K562 (cell line): Measurements from ENCODE around the gene APBA2. TPM values are rescaled to one million over a fixed set of nuclear protein-coding genes. Genes with fewer than 3 reads are reported as not detected.

Experiments used
- ATAC-seq: fragments of 200-7000 bp; cut with Tn5 transposase; 3 replicates; pipeline ENCODE4 v1.9.1; 2020; ENCODE audit warnings: moderate library complexity
- BruUV-seq: library from RNA; stranded (reverse); fragments of 400-500 nt; replicated peaks from 2 replicates; lab custom pipeline; 2021; lab: Mats Ljungman, UMichigan
- CTCF ChIA-PET: fragments of 300-600 bp; formaldehyde crosslinking; extraction: SDS; loops from one replicate; lab custom pipeline; 2021; ENCODE audit warnings: low intra/inter-chr PET ratio; lab: Yijun Ruan, JAX
- POLR2A ChIA-PET: fragments of 300-600, 350-650 bp; sonication (Branson Sonifier 250); formaldehyde crosslinking; extraction: SDS; loops from one replicate; lab custom pipeline; 2021; ENCODE audit warnings: antibody characterized with exemption, inconsistent platforms; lab: Yijun Ruan, JAX
- DNase-seq, 4 experiments: peaks; one replicate each; pipeline versions ENCODE4 v3.0.0 to v3.0.0-alpha.2; 2011 to 2018; ENCODE audit warnings: low spot score in 3 of 4, mixed read lengths in 3 of 4; ENCODE audit errors: extremely low read depth in 1 of 4
- FAIRE-seq: peaks from 2 replicates; lab custom pipeline; 2011; peaks lifted over from hg19 to GRCh38; lab: Jason Lieb, UNC
- H2AFZ ChIP-seq: 2 replicates; pipeline ENCODE4 v1.6.0; 2011; ENCODE audit warnings: low read depth, low read length, control low read depth, inconsistent platforms
- H3K27ac ChIP-seq: fragments of 200-600 bp; 3 replicates; pipeline ENCODE4 v1.8.0; 2011; ENCODE audit warnings: low read depth, mild to moderate bottlenecking, control low read depth, inconsistent platforms, low read length, moderate library complexity, mixed read lengths; ENCODE audit errors: extremely low read depth
- H3K27me3 ChIP-seq, 2 experiments: fragments of 300-600 bp in 1 of 2; 2 replicates in 1 of 2; 3 replicates in 1 of 2; pipeline versions ENCODE4 v1.6.0 to v1.8.0; 2011; ENCODE audit warnings: inconsistent platforms in 2 of 2, low read length in 2 of 2, mild to moderate bottlenecking in 1 of 2, mixed read lengths in 1 of 2, moderate library complexity in 1 of 2; ENCODE audit not compliant: control insufficient read depth in 2 of 2, insufficient read depth in 2 of 2
- H3K36me3 ChIP-seq: fragments of 300-600 bp; 3 replicates; pipeline ENCODE4 v1.8.0; 2011; ENCODE audit warnings: mild to moderate bottlenecking, low read length, inconsistent platforms; ENCODE audit not compliant: control insufficient read depth, insufficient read depth
- H3K4me1 ChIP-seq, 2 experiments: fragments of 200-600 bp in 1 of 2; replicated peaks in 1 of 2; 2 replicates in 1 of 2; 3 replicates in 1 of 2; pipeline versions ENCODE4 v1.5.1 to v1.8.0; 2011; ENCODE audit warnings: inconsistent platforms in 2 of 2, low read length in 2 of 2, mild to moderate bottlenecking in 1 of 2, mixed read lengths in 1 of 2, moderate library complexity in 1 of 2; ENCODE audit not compliant: control insufficient read depth in 2 of 2, insufficient read depth in 2 of 2
- H3K4me2 ChIP-seq: 2 replicates; pipeline ENCODE4 v1.6.1; 2011; ENCODE audit warnings: low read length, control low read depth, inconsistent platforms, mixed read lengths; ENCODE audit not compliant: insufficient read depth
- H3K4me3 ChIP-seq: fragments of 200-600 bp; sonication (generic), shearing (Covaris generic); 2 replicates; pipeline ENCODE4 v1.5.1; 2016; ENCODE audit warnings: control low read depth, inconsistent platforms
- H3K79me2 ChIP-seq: fragments of 200-600 bp; 3 replicates; pipeline ENCODE4 v1.8.0; 2011; ENCODE audit warnings: low read length, inconsistent platforms; ENCODE audit not compliant: control insufficient read depth, insufficient read depth
- H3K9ac ChIP-seq, 2 experiments: 2 replicates each; pipeline versions ENCODE4 v1.6.0 to v1.6.1; 2011; ENCODE audit warnings: low read depth in 2 of 2, low read length in 2 of 2, control low read depth in 1 of 2, inconsistent platforms in 1 of 2, mild to moderate bottlenecking in 1 of 2, mixed read lengths in 1 of 2; ENCODE audit not compliant: insufficient read depth in 1 of 2
- H3K9me1 ChIP-seq: one replicate; pipeline ENCODE4 v1.6.0; 2011; ENCODE audit warnings: inconsistent platforms, mild to moderate bottlenecking, low read length, moderate library complexity; ENCODE audit not compliant: control insufficient read depth, insufficient read depth
- H3K9me3 ChIP-seq: replicated peaks from 2 replicates; pipeline ENCODE4 v1.5.1; 2011; ENCODE audit warnings: low read depth, low read length, inconsistent platforms; ENCODE audit not compliant: control insufficient read depth, insufficient read depth
- H4K20me1 ChIP-seq: replicated peaks from 2 replicates; pipeline ENCODE4 v1.6.1; 2011; ENCODE audit warnings: low read length, inconsistent platforms, mixed read lengths; ENCODE audit not compliant: control insufficient read depth, insufficient read depth
- AFF1 ChIP-seq, 2 experiments: fragments of 450-650 bp; IDR thresholded peaks; 2 replicates each; pipeline ENCODE4 v1.6.1; 2018; ENCODE audit warnings: mild to moderate bottlenecking in 2 of 2, low read depth in 1 of 2; ENCODE audit not compliant: partially characterized antibody in 2 of 2
- CHCHD3 ChIP-seq: fragments of 250-450 bp; sonication (Bioruptor Pico); IDR thresholded peaks from 2 replicates; pipeline ENCODE4 v2.1.2; 2022; ENCODE audit warnings: mild to moderate bottlenecking
- CXXC5 ChIP-seq: fragments of 250-450 bp; sonication (Bioruptor Pico); IDR thresholded peaks from 2 replicates; pipeline ENCODE4 v1.8.0; 2022; ENCODE audit warnings: inconsistent platforms, mild to moderate bottlenecking, moderate library complexity
- ESRRA ChIP-seq: fragments of 450-650 bp; IDR thresholded peaks from 2 replicates; pipeline ENCODE4 v1.6.1; 2014; ENCODE audit warnings: low read depth, mild to moderate bottlenecking, moderate library complexity, borderline replicate concordance
- FOXJ2 ChIP-seq: fragments of 200-800 bp; sonication (Bioruptor generic); IDR thresholded peaks from 2 replicates; pipeline ENCODE4 v1.6.1; 2016; ENCODE audit warnings: missing genetic modification characterization, missing compliant biosample characterization
- KLF1 ChIP-seq: fragments of 450-650 bp; IDR thresholded peaks from 2 replicates; pipeline ENCODE4 v1.6.1; 2016; ENCODE audit warnings: missing genetic modification characterization, missing compliant biosample characterization
- MECOM ChIP-seq: fragments of 250-450 bp; sonication (Bioruptor Pico); IDR thresholded peaks from 2 replicates; pipeline ENCODE4 v1.8.0; 2022; ENCODE audit warnings: inconsistent platforms
- PHTF2 ChIP-seq: fragments of 250-450 bp; sonication (Bioruptor Pico); IDR thresholded peaks from 2 replicates; pipeline ENCODE4 v1.5.0; 2021; ENCODE audit warnings: mild to moderate bottlenecking
- POLR2AphosphoS2 ChIP-seq: IDR thresholded peaks from 2 replicates; pipeline ENCODE4 v1.6.1; 2012; ENCODE audit warnings: low read length, improper control_type of control experiment
- SIN3A ChIP-seq, 2 experiments: fragments of 150-350 bp in 1 of 2; IDR thresholded peaks; 2 replicates each; pipeline ENCODE4 v1.6.1; 2011 to 2016; ENCODE audit warnings: borderline replicate concordance in 2 of 2, low read depth in 2 of 2, low read length in 2 of 2, mild to moderate bottlenecking in 2 of 2, moderate library complexity in 2 of 2; ENCODE audit not compliant: control insufficient read depth in 1 of 2
- ZZZ3 ChIP-seq: fragments of 450-650 bp; IDR thresholded peaks from 2 replicates; pipeline ENCODE4 v1.6.1; 2016; ENCODE audit warnings: antibody characterized with exemption, mild to moderate bottlenecking, moderate library complexity
- WGBS: fragments of 100-300 bp; shearing (Covaris generic); methylation state at CpG from one replicate; pipeline ENCODE4 v1.1.6; 2016; ENCODE audit warnings: low coverage, mixed read lengths; ENCODE audit not compliant: insufficient coverage; ENCODE audit errors: missing lambda C conversion rate; 5-methylcytosine and 5-hydroxymethylcytosine counted together
- in situ Hi-C: fragments of 300-500 bp; cut with MboI; formaldehyde crosslinking; loops from 4 replicates; pipeline ENCODE4 v1.15.0; 2018; ENCODE audit warnings: inconsistent platforms, mixed read lengths
- intact Hi-C: fragments of 100-400 bp; cut with micrococcal nuclease; formaldehyde crosslinking; loops from 2 replicates; pipeline ENCODE4 v1.14.2; 2022
- polyA plus RNA-seq, 8 experiments: library from polyadenylated mRNA; depleted of rRNA in 4 of 8; stranded (reverse) in 5 of 8; unstranded in 3 of 8; fragments of >200 nt; fragmentation: Nextera tagmentation in 2 of 8; fragmentation: Illumina TruSeq in 1 of 8; extraction: Ambion mirVana in 2 of 8; extraction: Trizol in 1 of 8; gene quantifications; 2 replicates each; pipeline versions ENCODE4 v1.2.1 to v1.2.3, GENCODE V29; 2011 to 2014; ENCODE audit warnings: inconsistent platforms in 1 of 8, missing spikeins in 1 of 8
- total RNA-seq, 7 experiments: library from RNA; depleted of rRNA in 6 of 7; stranded (reverse); fragments of >200 nt in 6 of 7; fragmentation: Illumina TruSeq in 2 of 7; extraction: Trizol in 2 of 7; gene quantifications; 2 replicates each; pipeline versions ENCODE4 v1.2.1 to v1.2.3, GENCODE V29; 2011 to 2021; ENCODE audit warnings: low replicate concordance in 1 of 7

APBA2 gene
- total and polyA plus RNA-seq, 9 of the 15 experiments (the other 6 are each of a cell fraction or from before 2014, with no cell fraction given): 0.24 to 40.9 (median 25.2) TPM

- Histone ChIP-seq H3K9ac (no peak overlapping the region; a peak in 1 of 4 replicates), H3K4me2 (no peak overlapping the region), H3K27ac (no peak overlapping the region), H3K27me3 (no peaks in the 10 kb centered on the region), H3K4me3 (no peak overlapping the region), H3K36me3 (peaks cover 5% of the 10 kb centered on the region; the same call in 2 of the 3 replicates), H2AFZ (no peak overlapping the region), H3K4me1 (peaks cover 39 to 51% of the 10 kb centered on the region in 2 experiments), H3K9me1 (no peaks in the 10 kb centered on the region), H4K20me1 (0 out of 2 replicates have a peak, but pooled peaks cover 3% of the 10 kb centered on the region), H3K79me2 (peaks cover 47% of the 10 kb centered on the region), H3K9me3 (no peaks in the 10 kb centered on the region)
- POLR2A ChIA-PET: interaction anchor here (2.5 kb wide), 1 partner anchor 12 kb away, joined by 9 read pairs; no protein-coding TSS in a partner anchor
- intact Hi-C loops (no loop called here), in situ Hi-C loops (no loop called here)
- no TSS peak for BruUV-seq
- 88% methylated on average over 15 of the region's 15 CpGs for WGBS
- no peak for TF ChIP-seq KLF1 (tag)
- TF ChIP-seq POLR2AphosphoS2: no peak
- no peak for TF ChIP-seq MECOM (CRISPR knock-in tag)
- no peak for TF ChIP-seq ZZZ3
- no peak for TF ChIP-seq PHTF2 (CRISPR knock-in tag)
- TF ChIP-seq SIN3A (IDR thresholded peaks at IDR 0.05; ENCODE audit: borderline replicate concordance in 2 of 2, control insufficient read depth in 1 of 2, low read depth in 2 of 2, low read length in 2 of 2): no peak
- no peak for TF ChIP-seq AFF1 (IDR thresholded peaks at IDR 0.05; ENCODE audit: low read depth in 1 of 2, partially characterized antibody in 2 of 2)
- no peak for TF ChIP-seq CXXC5 (CRISPR knock-in tag)
- TF ChIP-seq FOXJ2: no peak
- TF ChIP-seq CHCHD3: no peak
- TF ChIP-seq ESRRA: no peak
- DNase-seq (no peak), ATAC-seq (no peak), FAIRE-seq (no peak)
- CTCF ChIA-PET: no interaction called here
Observed at GRCh38 chr15:28953573-28954195, 67.9 kb downstream of the APBA2 start.
